ENCODE measurements around the gene OTOS. TPM values are rescaled to one million over a fixed set of nuclear protein-coding genes. Genes with fewer than 3 reads are reported as not detected.

Gene OTOS
- total RNA-seq, 1 experiment from 2014 or later = not detected

- Histone ChIP-seq H3K79me2 (ENCODE audit: insufficient read depth, low read length) (no peaks in the 10 kb centered on the region), H2AFZ (ENCODE audit: low read depth, low read length, poor library complexity, severe bottlenecking) (no peak overlapping the region), H4K20me1 (ENCODE audit: insufficient read depth) (no peaks in the 10 kb centered on the region), H3K27me3 (ENCODE audit: insufficient read depth, low read length) (peaks cover 10% of the 10 kb centered on the region; the same call in 1 of the 2 replicates), H3K4me1 (ENCODE audit: control insufficient read depth in 1 of 2, insufficient read depth in 2 of 2, low read length in 2 of 2) (no peaks in the 10 kb centered on the region), H3K36me3 (ENCODE audit: control insufficient read depth in 1 of 2, insufficient read depth in 2 of 2, low read length in 2 of 2) (no peaks in the 10 kb centered on the region), H3K4me2 (ENCODE audit: low read length) (no peak overlapping the region), H3K9me3 (ENCODE audit: control insufficient read depth in 1 of 2, insufficient read depth in 1 of 2, low read depth in 1 of 2, low read length in 2 of 2) (no peaks in the 10 kb centered on the region), H3K27ac (ENCODE audit: low read depth, low read length) (no peak overlapping the region), H3K9me2 (ENCODE audit: insufficient read depth) (no peaks in the 10 kb centered on the region), H3K4me3 (replicated peaks in 1 of 2; ENCODE audit: low read depth in 1 of 2, low read length in 2 of 2) (no peak overlapping the region), H3K9ac (ENCODE audit: low read length) (no peak overlapping the region)
- ChIA-PET CTCF (no interaction called here), POLR2A (no interaction called here), RAD21 (ENCODE audit: low non-redundant PET in 1 of 2, low total read pairs in 2 of 2, uncharacterized antibody in 2 of 2, unreplicated experiment in 2 of 2) (no interaction called here)
- BruUV-seq (replicated peaks) = no TSS peak
- no peak for TF ChIP-seq CBX3 (IDR thresholded peaks at IDR 0.05; ENCODE audit: low read depth)
- no peak for TF ChIP-seq ZNF274 (IDR thresholded peaks at IDR 0.05; ENCODE audit: low read depth, low read length)
- TF ChIP-seq TCF7L2 (IDR thresholded peaks at IDR 0.05; ENCODE audit: borderline replicate concordance, extremely low read depth, insufficient read depth, insufficient read length) = no peak
- no peak for TF ChIP-seq ZFX (IDR thresholded peaks at IDR 0.05)
- no peak for TF ChIP-seq POLR2AphosphoS5 (IDR thresholded peaks at IDR 0.05; ENCODE audit: low read depth, low read length)
- no peak for TF ChIP-seq FOSL1 (IDR thresholded peaks at IDR 0.05; ENCODE audit: low read depth)
- no peak for TF ChIP-seq EZH2 (IDR thresholded peaks at IDR 0.05)
- TF ChIP-seq SP1 (IDR thresholded peaks at IDR 0.05; ENCODE audit: low read depth) = no peak
- no peak for TF ChIP-seq YY1 (IDR thresholded peaks at IDR 0.05; ENCODE audit: extremely low read depth, insufficient replicate concordance, low read depth, low read length)
- no peak for TF ChIP-seq MAX (IDR thresholded peaks at IDR 0.05)
- no peak for TF ChIP-seq ATF3 (IDR thresholded peaks at IDR 0.05)
- no peak for TF ChIP-seq JUND (IDR thresholded peaks at IDR 0.05)
- no peak for TF ChIP-seq EGR1 (IDR thresholded peaks at IDR 0.05; ENCODE audit: low read depth)
- no peak for TF ChIP-seq CEBPB (IDR thresholded peaks at IDR 0.05; ENCODE audit: low read depth)
- no peak for TF ChIP-seq CTCF (IDR thresholded peaks at IDR 0.05 in 2 of 3, conservative IDR thresholded peaks at IDR 0.05 in 1 of 3; ENCODE audit: borderline replicate concordance in 1 of 3, insufficient read depth in 1 of 3, low read depth in 2 of 3, low read length in 2 of 3)
- no peak for TF ChIP-seq POLR2A (IDR thresholded peaks at IDR 0.05; ENCODE audit: borderline replicate concordance, extremely low read depth, insufficient read depth, insufficient read length)
- DNase-seq (ENCODE audit: low read depth, low spot score) (no peak), ATAC-seq (no peak)
- intact Hi-C loops (cut with micrococcal nuclease) = no loop called here
Measured at GRCh38 chr2:240182001-240182400, 41.5 kb upstream of the OTOS start.

Data from HCT116 (cell line).